ENCODE results near the gene DNAJC1.
"Not testable (repeated sequence)": the region's sequence is repeated elsewhere in the genome, so short reads cannot be mapped to it uniquely, and the experiment has no call there.

DNAJC1 gene

GRCh38 chr10:21899736-21900135 is 103.8 kb downstream of the DNAJC1 start:
- Mint-ChIP-seq H3K9me3 (peaks cover 0 to 6% of the 10 kb centered on the region in 2 donors), H3K36me3 (ENCODE audit: insufficient read depth) (peaks cover 25% of the 10 kb centered on the region), H3K4me3 (no peak overlapping the region), H3K4me1 (ENCODE audit: low read depth in 2 of 2) (peaks cover 0 to 2% of the 10 kb centered on the region in 2 donors), H3K27me3 (no peaks in the 10 kb centered on the region), H3K27ac (no peak overlapping the region)
- no peak for DNase-seq
- ATAC-seq (replicated peaks) = no peak

- ATAC-seq (replicated peaks) = no peak
- H3K36me3 Mint-ChIP-seq (ENCODE audit: insufficient read depth) = peaks cover 19% of the 10 kb centered on the region
Observed at GRCh38 chr10:21895932-21896331, 107.6 kb downstream of the DNAJC1 start.

GRCh38 chr10:21894648-21895342 is 108.7 kb downstream of the DNAJC1 start:
- no peak overlapping the region for H3K4me3 Mint-ChIP-seq
- peaks cover 16 to 19% of the 10 kb centered on the region in 2 donors for H3K4me1 Mint-ChIP-seq (ENCODE audit: low read depth in 2 of 2)
- H3K27me3 Mint-ChIP-seq = no peaks in the 10 kb centered on the region
- DNase-seq = no peak
- peak overlapping the region in 1 of 2 donors; percentile 55 for H3K27ac Mint-ChIP-seq
- H3K36me3 Mint-ChIP-seq (ENCODE audit: insufficient read depth) = peaks cover 16% of the 10 kb centered on the region
- H3K9me3 Mint-ChIP-seq = peaks cover 2 to 20% of the 10 kb centered on the region in 2 donors
- no peak for ATAC-seq (replicated peaks)

More at GRCh38 chr10:21895932-21896331, 107.6 kb downstream of the DNAJC1 start:
- Mint-ChIP-seq H3K27me3 (no peaks in the 10 kb centered on the region), H3K9me3 (peaks cover 2 to 20% of the 10 kb centered on the region in 2 donors), H3K27ac (peak overlapping the region in 1 of 2 donors; percentile 26), H3K4me3 (no peak overlapping the region), H3K4me1 (ENCODE audit: low read depth in 2 of 2) (peaks cover 9 to 11% of the 10 kb centered on the region in 2 donors)
- no peak for DNase-seq

GRCh38 chr10:21891439-21891838 is 112.1 kb downstream of the DNAJC1 start:
- Mint-ChIP-seq H3K9me3 (peaks cover 2 to 20% of the 10 kb centered on the region in 2 donors), H3K36me3 (ENCODE audit: insufficient read depth) (peaks cover 2% of the 10 kb centered on the region), H3K27me3 (no peaks in the 10 kb centered on the region), H3K27ac (peak overlapping the region; percentile 52 to 55), H3K4me3 (peak overlapping the region; percentile 13 to 51), H3K4me1 (ENCODE audit: low read depth in 2 of 2) (peaks cover 41 to 50% of the 10 kb centered on the region in 2 donors)
- DNase-seq = no peak
- peak; percentile 69 for ATAC-seq (replicated peaks)

GRCh38 chr10:21889477-21890275 is 113.9 kb downstream of the DNAJC1 start:
- Mint-ChIP-seq H3K4me1 (ENCODE audit: low read depth in 2 of 2) (peaks cover 45 to 66% of the 10 kb centered on the region in 2 donors), H3K9me3 (peaks cover 4 to 25% of the 10 kb centered on the region in 2 donors), H3K4me3 (peak overlapping the region; percentile 9 to 54), H3K27ac (peak overlapping the region; percentile 14 to 47), H3K36me3 (ENCODE audit: insufficient read depth) (peaks cover 2% of the 10 kb centered on the region), H3K27me3 (no peaks in the 10 kb centered on the region)
- ATAC-seq (replicated peaks) (peak; percentile 45), DNase-seq (no peak)

GRCh38 chr10:21888959-21889358 is 114.6 kb downstream of the DNAJC1 start:
- peak; percentile 74 for ATAC-seq (replicated peaks)
- H3K9me3 Mint-ChIP-seq = peaks cover 4 to 20% of the 10 kb centered on the region in 2 donors
- peak in 2 of 3 experiments; percentile 9 to 10 for DNase-seq

GRCh38 chr10:21885940-21886339 is 117.6 kb downstream of the DNAJC1 start:
- no peak overlapping the region for H3K27ac Mint-ChIP-seq
- H3K4me1 Mint-ChIP-seq (ENCODE audit: low read depth in 2 of 2) = peaks cover 39 to 56% of the 10 kb centered on the region in 2 donors
- peak overlapping the region in 1 of 2 donors; percentile 26 for H3K4me3 Mint-ChIP-seq
- ATAC-seq (replicated peaks) (no peak), DNase-seq (no peak)
- H3K36me3 Mint-ChIP-seq (ENCODE audit: insufficient read depth) = peaks cover 13% of the 10 kb centered on the region
- peaks cover 2 to 12% of the 10 kb centered on the region in 2 donors for H3K9me3 Mint-ChIP-seq
- H3K27me3 Mint-ChIP-seq = no peaks in the 10 kb centered on the region

More at GRCh38 chr10:21888959-21889358, 114.6 kb downstream of the DNAJC1 start:
- H3K27ac Mint-ChIP-seq = peak overlapping the region in 1 of 2 donors; percentile 2
- H3K4me3 Mint-ChIP-seq = peak overlapping the region; percentile 9 to 54
- H3K36me3 Mint-ChIP-seq (ENCODE audit: insufficient read depth) = peaks cover 2% of the 10 kb centered on the region
- peaks cover 45 to 66% of the 10 kb centered on the region in 2 donors for H3K4me1 Mint-ChIP-seq (ENCODE audit: low read depth in 2 of 2)
- H3K27me3 Mint-ChIP-seq = no peaks in the 10 kb centered on the region

GRCh38 chr10:21873198-21873597 is 130.3 kb downstream of the DNAJC1 start:
- peaks cover 0 to 4% of the 10 kb centered on the region in 2 donors for H3K9me3 Mint-ChIP-seq
- no peak overlapping the region for H3K27ac Mint-ChIP-seq
- peaks cover 0 to 5% of the 10 kb centered on the region in 2 donors for H3K4me1 Mint-ChIP-seq (ENCODE audit: low read depth in 2 of 2)
- DNase-seq (no peak), ATAC-seq (replicated peaks) (no peak)
- no peaks in the 10 kb centered on the region for H3K27me3 Mint-ChIP-seq
- peaks cover 19% of the 10 kb centered on the region for H3K36me3 Mint-ChIP-seq (ENCODE audit: insufficient read depth)
- H3K4me3 Mint-ChIP-seq = no peak overlapping the region

- H3K27ac Mint-ChIP-seq, H3K9me3 Mint-ChIP-seq: not testable (repeated sequence)
- peaks cover 19% of the 10 kb centered on the region for H3K36me3 Mint-ChIP-seq (ENCODE audit: insufficient read depth)
Observed at GRCh38 chr10:21872771-21873170, 130.8 kb downstream of the DNAJC1 start.

GRCh38 chr10:21870849-21871248 is 132.7 kb downstream of the DNAJC1 start:
- peaks cover 16% of the 10 kb centered on the region for H3K36me3 Mint-ChIP-seq (ENCODE audit: insufficient read depth)
- H3K4me1 Mint-ChIP-seq (ENCODE audit: low read depth in 2 of 2) = peaks cover 0 to 5% of the 10 kb centered on the region in 2 donors
- no peak overlapping the region for H3K4me3 Mint-ChIP-seq
- no peak for DNase-seq
- H3K9me3 Mint-ChIP-seq = peaks cover 0 to 4% of the 10 kb centered on the region in 2 donors
- no peak for ATAC-seq (replicated peaks)
- H3K27me3 Mint-ChIP-seq = no peaks in the 10 kb centered on the region
- H3K27ac Mint-ChIP-seq = no peak overlapping the region

More at GRCh38 chr10:21872771-21873170, 130.8 kb downstream of the DNAJC1 start:
- not testable (repeated sequence) for DNase-seq; H3K27me3 Mint-ChIP-seq; H3K4me1 Mint-ChIP-seq (ENCODE audit: low read depth in 2 of 2); H3K4me3 Mint-ChIP-seq; ATAC-seq (replicated peaks)

- not testable (repeated sequence) for DNase-seq; ATAC-seq (replicated peaks); H3K27me3 Mint-ChIP-seq; H3K27ac Mint-ChIP-seq; H3K9me3 Mint-ChIP-seq; H3K4me3 Mint-ChIP-seq; H3K4me1 Mint-ChIP-seq (ENCODE audit: low read depth in 2 of 2)
- peaks cover 11% of the 10 kb centered on the region for H3K36me3 Mint-ChIP-seq (ENCODE audit: insufficient read depth)
Observed at GRCh38 chr10:21869087-21869486, 134.4 kb downstream of the DNAJC1 start.

GRCh38 chr10:21860718-21861117 is 142.8 kb downstream of the DNAJC1 start:
- H3K4me1 Mint-ChIP-seq (ENCODE audit: low read depth in 2 of 2) = peaks cover 9 to 12% of the 10 kb centered on the region in 2 donors
- no peaks in the 10 kb centered on the region for H3K9me3 Mint-ChIP-seq
- no peaks in the 10 kb centered on the region for H3K27me3 Mint-ChIP-seq
- no peak overlapping the region for H3K4me3 Mint-ChIP-seq
- ATAC-seq (replicated peaks) = no peak
- peaks cover 4% of the 10 kb centered on the region for H3K36me3 Mint-ChIP-seq (ENCODE audit: insufficient read depth)
- no peak for DNase-seq
- H3K27ac Mint-ChIP-seq = no peak overlapping the region

GRCh38 chr10:21858455-21858854 is 145.1 kb downstream of the DNAJC1 start:
- ATAC-seq (replicated peaks) = no peak
- peaks cover 0 to 2% of the 10 kb centered on the region in 2 donors for H3K9me3 Mint-ChIP-seq

More at GRCh38 chr10:21858455-21858854, 145.1 kb downstream of the DNAJC1 start:
- H3K4me1 Mint-ChIP-seq (ENCODE audit: low read depth in 2 of 2) = peaks cover 11 to 12% of the 10 kb centered on the region in 2 donors
- peaks cover 3% of the 10 kb centered on the region for H3K36me3 Mint-ChIP-seq (ENCODE audit: insufficient read depth)
- no peak overlapping the region for H3K4me3 Mint-ChIP-seq
- DNase-seq = no peak
- H3K27me3 Mint-ChIP-seq = no peaks in the 10 kb centered on the region
- peak overlapping the region in 1 of 2 donors; percentile 52 for H3K27ac Mint-ChIP-seq

Data from effector memory CD8-positive, alpha-beta T cell (primary cell).